Measurements from ENCODE around the gene SLC8A2.
"Not testable (repeated sequence)": the region's sequence is repeated elsewhere in the genome, so short reads cannot be mapped to it uniquely, and the experiment has no call there.

Gene SLC8A2

GRCh38 chr19:47405854-47406417 is 65.8 kb downstream of the SLC8A2 start:
- DNase-seq, result no peak

- no peak for DNase-seq
Observed at GRCh38 chr19:47405197-47405550, 66.5 kb downstream of the SLC8A2 start.

- DNase-seq, result no peak
Observed at GRCh38 chr19:47404334-47405196, 67.1 kb downstream of the SLC8A2 start.

- DNase-seq, result no peak
Observed at GRCh38 chr19:47402504-47402903, 69.2 kb downstream of the SLC8A2 start.

- no peak for DNase-seq
Observed at GRCh38 chr19:47398707-47399597, 72.7 kb downstream of the SLC8A2 start.

GRCh38 chr19:47391510-47392223 is 80.0 kb downstream of the SLC8A2 start:
- peak; percentile 88 for DNase-seq

- DNase-seq, result no peak
Observed at GRCh38 chr19:47390533-47391488, 80.9 kb downstream of the SLC8A2 start.

- DNase-seq, result no peak
Observed at GRCh38 chr19:47389150-47389556, 82.5 kb downstream of the SLC8A2 start.

- not testable (repeated sequence) for DNase-seq
Observed at GRCh38 chr19:47388721-47389120, 83.0 kb downstream of the SLC8A2 start.

GRCh38 chr19:47387623-47388022 is 84.1 kb downstream of the SLC8A2 start:
- DNase-seq, result not testable (repeated sequence)

GRCh38 chr19:47386582-47386981 is 85.1 kb downstream of the SLC8A2 start:
- not testable (repeated sequence) for DNase-seq

GRCh38 chr19:47384533-47384932 is 87.2 kb downstream of the SLC8A2 start:
- DNase-seq, result not testable (repeated sequence)

- not testable (repeated sequence) for DNase-seq
Observed at GRCh38 chr19:47383890-47384289, 87.8 kb downstream of the SLC8A2 start.

GRCh38 chr19:47381653-47382279 is 89.9 kb downstream of the SLC8A2 start:
- DNase-seq, result no peak

- DNase-seq, result no peak
Observed at GRCh38 chr19:47381121-47381520, 90.6 kb downstream of the SLC8A2 start.

GRCh38 chr19:47380559-47380958 is 91.1 kb downstream of the SLC8A2 start:
- no peak for DNase-seq

GRCh38 chr19:47379381-47379938 is 92.2 kb downstream of the SLC8A2 start:
- no peak for DNase-seq

GRCh38 chr19:47378246-47378645 is 93.4 kb downstream of the SLC8A2 start:
- no peak for DNase-seq
